CD4-positive, alpha-beta T cell treated with Interleukin-1 beta for 1 hour (primary cell): ENCODE measurements around the gene SIGLEC7.

Source experiments
- DNase-seq, 2 donors: peaks; one replicate each; pipeline ENCODE4 v3.0.0-alpha.2; 2020 to 2022

SIGLEC7 gene

GRCh38 chr19:51169283-51169918 lies 27.3 kb downstream of the SIGLEC7 start:
- DNase-seq = peak; percentile 70

GRCh38 chr19:51172223-51172622 lies 30.1 kb downstream of the SIGLEC7 start:
- DNase-seq = no peak

GRCh38 chr19:51173681-51174080 lies 31.6 kb downstream of the SIGLEC7 start:
- no peak for DNase-seq

GRCh38 chr19:51179256-51179655 lies 37.2 kb downstream of the SIGLEC7 start:
- no peak for DNase-seq

- DNase-seq = no peak
Observed at GRCh38 chr19:51181377-51181912, 39.3 kb downstream of the SIGLEC7 start.

- peak in 1 of 2 donors; percentile 44 for DNase-seq
Observed at GRCh38 chr19:51181913-51182419, 39.9 kb downstream of the SIGLEC7 start.

GRCh38 chr19:51183629-51184028 lies 41.5 kb downstream of the SIGLEC7 start:
- DNase-seq = no peak

- DNase-seq = no peak
Observed at GRCh38 chr19:51185069-51185867, 43.2 kb downstream of the SIGLEC7 start.

- no peak for DNase-seq
Observed at GRCh38 chr19:51185868-51186215, 43.7 kb downstream of the SIGLEC7 start.

- DNase-seq = no peak
Observed at GRCh38 chr19:51186323-51186722, 44.2 kb downstream of the SIGLEC7 start.

- DNase-seq = no peak
Observed at GRCh38 chr19:51187395-51188226, 45.5 kb downstream of the SIGLEC7 start.

GRCh38 chr19:51188227-51188559 lies 46.1 kb downstream of the SIGLEC7 start:
- DNase-seq = no peak

- DNase-seq = no peak
Observed at GRCh38 chr19:51192689-51193088, 50.6 kb downstream of the SIGLEC7 start.

GRCh38 chr19:51194527-51195315 lies 52.6 kb downstream of the SIGLEC7 start:
- peak in 1 of 2 donors; percentile 28 for DNase-seq

- DNase-seq = no peak
Observed at GRCh38 chr19:51195316-51195586, 53.1 kb downstream of the SIGLEC7 start.

- no peak for DNase-seq
Observed at GRCh38 chr19:51195616-51196015, 53.5 kb downstream of the SIGLEC7 start.

GRCh38 chr19:51196181-51196580 lies 54.1 kb downstream of the SIGLEC7 start:
- DNase-seq = no peak

GRCh38 chr19:51198641-51199040 lies 56.5 kb downstream of the SIGLEC7 start:
- no peak for DNase-seq

- no peak for DNase-seq
Observed at GRCh38 chr19:51200071-51200666, 58.1 kb downstream of the SIGLEC7 start.

GRCh38 chr19:51201712-51202111 lies 59.6 kb downstream of the SIGLEC7 start:
- DNase-seq = no peak
